Left lobe of liver (tissue), 2 donors: ENCODE results near the gene PASK. TPM values are rescaled to one million over a fixed set of nuclear protein-coding genes. Genes with fewer than 3 reads are reported as not detected.

ENCODE experiments used
- ATAC-seq: fragments of 200-7000 bp; cut with Tn5 transposase; one replicate; pipeline ENCODE4 v1.9.1; 2020; ENCODE audit warnings: mild to moderate bottlenecking, moderate library complexity
- DNase-seq: peaks from one replicate; pipeline ENCODE4 v3.0.0-alpha.2; 2020; ENCODE audit warnings: low spot score
- total RNA-seq: library from RNA; stranded (reverse); gene quantifications from one replicate; pipeline ENCODE4 v1.2.1, GENCODE V29; 2021
- donor health status: DM: no; HTN: no; CAD: no; lungs with moderate emphysema.
- donor health status: DM: no; HTN: yes; CAD: no.

Gene PASK
- total RNA-seq, 1 donor from 2014 or later = 5.0 TPM

DNA sequence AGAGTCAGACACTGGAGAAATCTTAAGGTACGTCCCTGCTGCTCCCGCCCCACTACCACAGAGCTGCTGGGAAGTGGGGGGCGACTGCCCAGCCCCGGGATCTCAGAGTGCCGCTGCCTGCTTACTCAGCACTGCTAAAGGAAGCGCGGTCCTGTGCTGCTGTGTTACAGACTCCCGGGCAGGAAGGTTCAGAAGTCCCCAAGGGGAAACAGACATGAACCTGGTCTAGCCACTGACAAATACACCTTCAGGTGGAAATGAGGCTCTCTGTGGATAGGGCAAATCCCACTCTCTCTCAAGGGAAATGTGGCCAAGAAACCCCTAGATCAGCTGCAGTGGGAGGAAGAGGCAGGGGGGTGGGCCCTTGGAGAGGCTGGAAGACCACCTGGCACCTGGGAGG lies 60.9 kb downstream of the PASK start:
- peak; percentile 40 for DNase-seq

DNA sequence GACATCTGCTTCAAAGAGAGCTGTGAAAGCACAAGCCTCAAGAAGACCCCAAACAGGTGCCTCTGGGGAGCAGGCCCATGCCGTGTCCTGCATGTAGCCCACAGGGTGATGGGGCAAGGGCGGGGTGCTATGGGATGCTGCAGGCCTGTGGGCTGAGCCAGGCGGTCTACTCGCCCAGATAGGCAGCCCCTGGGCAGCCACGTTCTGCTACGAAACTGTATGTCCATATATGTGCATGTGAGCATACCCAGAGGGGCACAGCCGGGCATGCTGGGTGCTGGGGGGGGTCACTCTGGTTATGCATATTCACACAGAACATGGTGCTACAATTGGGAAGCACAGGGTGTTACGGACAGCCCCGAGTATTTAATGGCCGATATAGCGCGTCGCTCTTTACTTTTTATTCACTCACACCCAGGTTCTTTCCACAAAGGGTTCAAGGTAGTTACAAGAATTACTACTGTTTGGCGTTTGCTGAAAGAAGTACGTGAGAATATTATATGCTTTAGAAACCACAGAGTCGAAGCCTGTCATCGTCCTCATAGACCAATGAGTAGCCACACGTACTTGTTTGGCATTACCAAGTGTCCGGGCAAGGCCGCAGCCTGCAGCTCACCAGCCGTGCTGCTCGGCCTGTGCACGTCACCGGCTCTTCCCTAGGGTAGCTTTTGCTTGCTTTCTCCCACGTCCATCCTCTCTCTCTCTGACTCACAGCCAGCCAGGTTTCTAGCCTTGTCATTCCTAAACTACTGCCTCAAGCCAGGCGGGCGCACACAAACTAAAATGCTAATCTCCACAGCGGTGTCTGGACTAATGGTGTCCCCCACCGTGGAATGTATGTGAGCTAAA lies 61.6 kb downstream of the PASK start:
- peak; percentile 35 for DNase-seq
- ATAC-seq = no peak

More for the DNA sequence above, 60.9 kb downstream of the PASK start:
- ATAC-seq = no peak

DNA sequence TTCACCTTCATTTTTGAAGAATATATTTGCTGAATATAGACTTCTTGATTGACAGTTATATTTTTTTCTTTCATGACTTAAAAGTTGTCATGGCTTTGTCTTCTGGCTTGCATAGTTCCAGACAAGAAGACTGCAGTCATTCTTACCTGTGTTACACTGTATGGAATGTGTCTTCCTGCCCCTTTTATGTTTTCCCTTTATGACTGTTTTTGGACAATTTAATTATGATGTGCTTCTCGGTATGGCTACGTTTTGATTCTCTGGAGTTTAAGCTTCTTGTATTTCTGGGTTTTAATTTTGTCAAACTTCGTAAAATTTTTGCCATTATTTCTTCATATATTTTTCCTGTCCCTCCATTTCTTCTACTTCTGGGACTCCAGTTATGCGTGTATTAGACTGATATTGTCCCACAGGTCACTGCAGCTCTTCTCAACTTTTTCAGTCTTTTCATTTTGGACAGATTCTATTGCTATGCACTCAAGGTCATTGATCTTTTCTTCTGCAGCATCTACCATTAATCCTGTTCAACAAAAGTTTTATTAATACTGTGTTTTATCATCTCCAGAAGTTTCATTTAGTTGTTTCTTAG lies 64.3 kb downstream of the PASK start:
- DNase-seq = no peak
- no peak for ATAC-seq

DNA sequence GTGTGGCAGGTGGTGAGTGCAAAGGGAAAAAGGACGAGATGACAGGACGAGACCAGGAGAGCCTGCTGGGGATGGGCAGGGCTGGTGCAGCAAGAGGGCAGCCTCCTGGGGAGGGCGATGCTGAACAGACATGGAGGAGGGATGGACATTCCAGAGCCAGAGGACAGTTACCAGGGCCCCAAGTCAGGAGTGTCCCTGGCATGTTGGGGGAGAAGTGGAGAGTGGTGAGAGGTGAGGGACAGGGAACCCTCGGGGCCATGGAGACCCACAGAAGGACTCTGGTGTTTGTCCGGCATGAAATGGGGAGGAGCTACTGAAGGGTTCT lies 66.2 kb downstream of the PASK start:
- DNase-seq (no peak), ATAC-seq (peak; percentile 3)

DNA sequence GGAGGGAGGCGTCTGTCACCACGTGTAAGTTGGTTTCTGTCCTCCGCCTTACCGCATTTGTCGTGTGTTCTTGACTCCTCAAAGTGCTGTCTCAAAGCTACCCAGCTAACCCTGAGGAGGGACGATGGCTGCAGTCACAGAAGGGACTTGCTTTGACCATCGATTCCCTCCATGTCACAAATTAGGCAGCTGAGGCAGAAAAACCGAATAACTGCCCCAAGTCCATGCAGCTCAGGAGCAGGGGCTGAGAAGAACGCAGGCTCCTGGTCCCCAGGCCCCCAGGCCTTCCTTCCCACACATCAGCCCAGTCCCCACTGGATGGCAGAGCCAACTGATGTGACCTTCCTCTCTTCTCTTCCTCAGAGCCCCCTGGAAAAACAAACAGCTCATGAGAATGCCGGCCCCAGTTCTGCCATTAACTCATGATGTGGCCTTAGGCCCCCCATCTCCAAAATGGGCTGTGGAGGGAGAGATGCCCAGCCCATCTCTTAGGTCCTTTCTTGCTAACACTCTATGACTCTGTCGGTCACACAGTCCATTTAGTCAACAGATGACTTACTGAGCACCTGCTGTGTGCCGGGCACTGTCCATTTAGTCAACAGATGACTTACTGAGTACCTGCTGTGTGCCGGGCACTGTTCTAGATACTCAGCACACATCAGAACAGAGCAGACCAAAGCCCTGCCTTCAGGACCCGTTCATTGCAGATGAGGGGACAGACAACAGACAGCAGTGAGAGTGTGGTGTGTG lies 66.8 kb downstream of the PASK start:
- DNase-seq (no peak), ATAC-seq (no peak)

DNA sequence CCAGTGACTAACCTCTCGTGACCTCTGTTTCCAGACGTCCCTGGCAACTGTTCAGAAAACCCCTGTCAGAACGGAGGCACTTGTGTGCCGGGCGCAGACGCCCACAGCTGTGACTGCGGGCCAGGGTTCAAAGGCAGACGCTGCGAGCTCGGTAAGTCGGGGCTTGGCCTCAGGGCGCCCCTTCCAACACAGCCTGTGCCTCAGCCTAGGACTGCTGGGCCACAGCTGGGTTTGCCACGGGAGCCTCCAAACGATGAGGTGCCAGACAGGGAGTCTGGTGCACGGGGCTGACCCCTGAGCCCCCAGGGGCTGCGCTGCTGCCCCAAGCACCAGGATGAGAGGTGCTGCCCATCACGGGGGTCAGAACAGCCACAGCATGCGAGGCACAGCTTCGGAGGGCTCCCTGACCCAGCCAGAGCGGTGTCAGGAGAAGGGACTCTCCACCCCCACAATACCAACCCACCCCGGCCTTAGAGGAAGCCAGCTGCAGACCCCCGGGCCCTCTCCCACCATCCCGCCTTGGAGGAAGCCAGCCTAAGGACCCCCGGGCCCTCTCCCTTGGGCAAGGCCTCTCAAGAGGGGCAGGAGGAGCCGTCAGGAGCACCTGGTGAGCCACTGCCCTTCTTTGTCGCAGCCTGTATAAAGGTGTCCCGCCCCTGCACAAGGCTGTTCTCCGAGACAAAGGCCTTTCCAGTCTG lies 67.5 kb downstream of the PASK start:
- no peak for DNase-seq
- ATAC-seq = peak; percentile 5

DNA sequence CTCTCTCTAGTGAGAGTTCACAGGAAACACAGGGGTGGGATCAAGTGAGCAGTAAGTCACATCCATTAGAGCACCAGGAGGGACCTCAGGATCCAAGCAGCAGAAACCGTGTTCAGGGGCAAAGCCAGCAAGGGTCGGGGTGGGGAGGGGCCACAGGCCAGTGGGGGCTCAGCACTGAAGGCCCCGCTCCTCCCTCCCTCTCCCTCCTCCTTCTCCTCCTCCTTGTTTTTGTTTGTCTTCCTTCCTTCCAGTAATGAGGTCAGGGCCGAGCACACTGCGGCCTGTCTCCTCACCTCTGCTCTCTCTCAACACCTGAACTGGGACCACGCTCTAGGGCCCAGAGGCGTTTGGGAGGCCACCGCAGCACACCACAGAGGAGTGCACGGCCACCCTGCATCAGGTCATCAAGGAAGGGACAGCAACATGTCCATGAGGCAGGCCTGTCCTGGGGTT lies 68.1 kb downstream of the PASK start:
- ATAC-seq = peak; percentile 9
- DNase-seq = no peak

DNA sequence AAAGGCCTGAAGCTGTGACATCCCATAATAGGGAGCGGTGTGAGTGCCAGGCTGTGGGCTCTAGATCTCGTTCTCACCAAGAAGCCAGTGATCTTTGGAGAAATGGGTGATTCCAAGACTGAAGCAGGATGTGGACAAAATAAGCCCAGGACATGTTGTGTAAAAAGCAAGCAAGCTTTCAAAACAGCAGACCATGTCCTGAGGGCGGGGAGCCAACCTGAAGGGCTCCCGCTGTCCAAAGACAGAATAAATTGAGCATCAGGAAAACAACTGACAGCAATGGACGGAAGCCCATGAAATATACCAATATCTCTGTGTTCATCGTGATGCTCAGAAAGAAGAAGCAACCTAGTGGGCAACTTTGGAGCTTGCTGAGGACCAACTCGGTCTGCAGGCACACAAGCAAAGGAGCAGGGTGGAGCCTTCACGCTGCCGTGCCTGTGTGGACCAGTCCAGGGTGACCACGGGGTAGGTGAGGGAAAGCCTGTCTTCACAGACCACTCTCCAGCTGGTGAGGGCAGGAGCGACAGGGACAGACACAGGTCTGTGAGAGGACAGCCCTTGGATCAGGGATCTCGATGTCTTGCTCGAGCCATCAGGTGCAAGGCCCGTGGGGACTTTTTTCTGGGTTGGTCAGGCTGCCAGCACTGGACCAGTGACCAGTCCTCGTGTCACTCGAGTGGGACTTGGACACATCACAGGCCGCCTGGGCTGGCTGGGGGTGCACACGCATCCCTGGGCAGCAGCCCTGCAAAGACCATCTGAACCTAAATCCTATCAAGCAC lies 68.7 kb downstream of the PASK start:
- ATAC-seq (peak; percentile 66), DNase-seq (no peak)

DNA sequence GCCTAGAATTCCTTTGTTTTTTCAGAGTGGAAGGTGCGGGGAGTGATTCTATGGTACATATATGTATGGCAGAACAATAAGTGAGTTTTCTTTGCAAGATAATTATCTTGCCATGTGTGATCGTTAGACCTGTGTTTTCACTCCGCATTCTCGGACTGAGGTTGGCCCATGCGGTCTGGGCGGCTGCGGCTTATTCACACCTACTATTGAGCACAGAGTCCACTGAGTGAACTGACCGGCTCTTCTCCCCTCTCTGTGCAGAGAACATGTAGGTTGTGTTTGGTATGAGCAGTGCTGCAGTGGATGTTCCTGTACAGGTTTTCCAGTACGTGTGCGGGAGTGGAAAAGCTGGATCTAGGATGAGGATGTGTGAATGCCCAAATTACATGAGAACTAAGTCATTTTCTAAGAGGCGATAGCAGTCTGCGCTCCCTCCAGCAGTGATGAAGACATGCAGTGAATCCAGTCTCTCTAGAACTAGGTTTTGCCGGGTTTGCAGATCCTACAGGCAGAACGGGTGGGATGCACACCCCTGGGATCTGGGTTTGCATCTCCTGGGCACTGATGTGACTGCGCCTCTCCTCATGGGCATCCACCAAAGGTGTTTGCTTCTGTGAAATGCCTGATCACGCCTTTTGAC lies 74.3 kb downstream of the PASK start:
- DNase-seq (no peak), ATAC-seq (no peak)

DNA sequence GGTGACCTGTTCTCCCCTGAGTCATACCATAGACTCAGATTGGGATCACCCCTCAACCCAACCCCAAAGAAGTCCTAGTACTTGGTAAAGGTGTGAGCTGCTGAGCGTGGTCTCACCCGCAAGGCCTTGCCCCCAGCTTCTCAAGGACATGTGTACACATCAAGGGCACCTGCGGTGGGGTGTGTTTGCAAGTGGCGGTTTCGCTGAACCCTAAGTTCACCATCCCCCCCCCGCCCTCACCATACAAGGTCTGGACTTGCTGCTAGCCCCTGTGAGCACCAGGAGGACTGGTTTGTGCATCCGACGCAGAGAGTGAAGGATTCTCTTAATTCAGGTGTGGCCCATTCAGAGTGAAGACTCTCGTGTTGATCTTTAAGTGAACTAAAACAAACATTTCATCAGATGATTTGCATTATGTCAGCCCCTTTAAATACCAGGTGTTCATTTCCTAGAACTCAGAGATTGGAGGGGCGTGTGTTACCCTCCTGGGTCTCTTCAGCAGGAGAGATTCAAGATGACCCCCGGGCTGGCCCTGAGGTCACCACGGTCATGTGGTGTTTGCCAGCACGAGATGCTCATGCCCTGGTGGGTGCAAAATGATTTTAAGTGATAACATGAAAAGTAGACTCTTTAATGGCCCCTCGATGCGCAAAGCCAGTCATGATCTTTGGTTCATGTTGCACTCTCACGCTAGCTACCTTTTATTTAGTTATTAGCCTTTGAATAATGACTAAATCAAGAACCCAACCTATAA lies 75.0 kb downstream of the PASK start:
- DNase-seq (no peak), ATAC-seq (no peak)

DNA sequence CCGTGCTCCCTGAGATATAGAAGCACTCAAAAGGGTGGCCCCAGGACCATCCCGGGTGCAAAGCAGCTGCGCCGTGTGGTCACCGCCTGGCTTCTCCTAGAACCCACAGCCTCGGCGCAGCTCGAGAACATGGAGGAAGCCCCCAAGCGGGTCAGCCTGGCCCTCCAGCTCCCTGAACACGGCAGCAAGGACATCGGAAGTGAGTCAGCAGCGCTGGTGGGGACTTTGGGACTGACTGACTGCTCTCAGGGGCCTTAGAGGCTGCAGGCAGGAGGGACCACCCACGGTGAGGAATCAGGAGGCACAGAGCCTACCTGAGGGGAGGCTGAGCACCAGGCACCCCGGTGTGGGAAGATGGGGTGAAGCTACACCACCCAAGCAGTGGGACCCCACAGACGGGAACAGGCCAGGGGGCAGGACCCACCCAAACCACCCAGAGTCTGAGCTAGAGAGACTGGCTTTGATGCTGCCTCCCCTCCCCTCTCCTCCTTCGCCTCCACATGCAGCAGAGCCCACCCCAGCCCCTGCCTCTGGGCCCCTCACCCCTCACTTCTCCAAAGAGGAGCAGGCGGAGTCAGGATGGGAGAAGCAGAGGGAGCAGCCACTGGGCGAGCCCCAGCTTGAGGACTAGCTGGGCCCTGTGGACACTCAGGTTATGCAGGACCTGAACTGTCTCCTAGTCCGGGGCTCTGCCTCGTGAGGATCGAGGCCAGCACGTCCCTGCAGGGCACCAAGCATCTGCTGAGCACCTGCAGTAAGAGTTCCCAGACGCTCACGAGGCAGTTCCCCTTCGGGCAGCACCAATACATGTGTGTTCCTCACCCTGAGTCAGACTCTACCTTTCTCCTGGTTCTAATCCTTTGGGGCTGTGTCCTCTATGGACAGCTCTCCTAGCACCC lies 75.9 kb downstream of the PASK start:
- DNase-seq (no peak), ATAC-seq (no peak)

DNA sequence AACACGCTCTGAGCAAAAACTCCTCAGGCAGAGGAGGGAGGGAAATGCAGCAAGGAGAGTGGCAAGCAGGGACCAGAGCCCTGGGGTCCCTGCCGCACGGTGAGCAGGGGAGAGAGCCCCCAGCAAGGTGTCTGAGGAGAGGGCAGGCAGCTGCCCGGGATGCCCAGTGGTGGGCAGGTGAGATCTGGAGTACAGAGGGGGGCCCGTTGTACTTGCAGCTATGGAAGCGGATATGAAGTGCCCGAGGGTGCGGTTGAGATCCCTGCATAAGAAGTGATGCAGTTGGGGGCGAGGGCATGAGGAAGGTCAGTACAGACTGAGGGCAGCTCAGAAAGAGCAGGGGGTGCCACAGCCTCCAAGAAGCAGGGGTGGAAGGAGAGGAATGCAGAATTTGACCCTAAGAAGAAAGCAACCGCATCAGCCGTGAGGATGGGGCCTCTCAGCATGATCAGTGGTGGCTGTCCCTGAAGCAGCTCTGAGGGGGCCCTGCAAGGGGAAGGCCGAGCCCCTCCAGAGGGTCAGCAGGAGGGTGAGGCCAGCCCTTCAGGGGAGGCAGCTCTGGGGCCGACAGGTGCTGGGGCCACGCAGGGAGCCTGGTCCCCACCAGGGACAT lies 76.6 kb downstream of the PASK start:
- no peak for ATAC-seq
- DNase-seq = no peak

DNA sequence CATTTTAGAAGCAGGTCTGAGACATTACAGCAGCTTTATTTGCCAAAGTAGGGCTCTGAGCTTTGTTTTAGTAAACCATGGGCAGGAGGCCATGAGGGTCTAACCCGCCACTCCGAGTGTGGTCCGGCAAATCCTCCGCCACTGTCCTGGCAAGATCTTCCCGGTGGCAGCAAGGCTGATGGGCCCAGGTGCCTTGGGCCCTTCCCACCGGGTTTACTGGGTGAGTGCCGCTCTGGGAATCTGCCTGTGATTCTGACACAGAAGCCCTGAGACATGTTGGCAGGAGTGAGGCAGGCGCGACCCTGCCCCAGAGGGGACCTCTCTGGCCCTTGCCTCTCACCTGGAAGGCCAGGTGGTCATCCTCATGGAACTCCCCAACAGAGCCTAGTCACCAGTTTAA lies 77.1 kb downstream of the PASK start:
- ATAC-seq (no peak), DNase-seq (no peak)

DNA sequence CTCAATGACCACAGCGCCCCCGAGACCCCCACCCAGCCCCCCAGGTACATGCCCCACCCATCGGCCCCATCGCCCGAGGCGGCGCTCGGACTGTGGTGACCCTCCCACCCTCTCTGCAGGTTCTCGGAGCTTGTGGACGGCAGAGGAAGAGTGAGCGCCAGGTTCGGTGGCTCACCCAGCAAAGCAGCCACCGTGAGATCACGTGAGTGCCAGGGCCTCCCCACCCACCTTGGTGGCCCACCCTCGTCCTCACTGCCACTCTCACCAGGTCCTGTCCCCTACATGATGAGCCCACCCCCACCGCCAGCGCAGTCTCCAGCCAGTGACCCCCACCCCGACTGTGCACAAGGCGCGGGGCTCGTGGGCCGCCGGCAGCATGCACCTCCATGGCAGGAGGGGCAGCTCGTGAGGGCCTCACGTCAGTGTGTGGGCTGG lies 77.6 kb downstream of the PASK start:
- DNase-seq = no peak

DNA sequence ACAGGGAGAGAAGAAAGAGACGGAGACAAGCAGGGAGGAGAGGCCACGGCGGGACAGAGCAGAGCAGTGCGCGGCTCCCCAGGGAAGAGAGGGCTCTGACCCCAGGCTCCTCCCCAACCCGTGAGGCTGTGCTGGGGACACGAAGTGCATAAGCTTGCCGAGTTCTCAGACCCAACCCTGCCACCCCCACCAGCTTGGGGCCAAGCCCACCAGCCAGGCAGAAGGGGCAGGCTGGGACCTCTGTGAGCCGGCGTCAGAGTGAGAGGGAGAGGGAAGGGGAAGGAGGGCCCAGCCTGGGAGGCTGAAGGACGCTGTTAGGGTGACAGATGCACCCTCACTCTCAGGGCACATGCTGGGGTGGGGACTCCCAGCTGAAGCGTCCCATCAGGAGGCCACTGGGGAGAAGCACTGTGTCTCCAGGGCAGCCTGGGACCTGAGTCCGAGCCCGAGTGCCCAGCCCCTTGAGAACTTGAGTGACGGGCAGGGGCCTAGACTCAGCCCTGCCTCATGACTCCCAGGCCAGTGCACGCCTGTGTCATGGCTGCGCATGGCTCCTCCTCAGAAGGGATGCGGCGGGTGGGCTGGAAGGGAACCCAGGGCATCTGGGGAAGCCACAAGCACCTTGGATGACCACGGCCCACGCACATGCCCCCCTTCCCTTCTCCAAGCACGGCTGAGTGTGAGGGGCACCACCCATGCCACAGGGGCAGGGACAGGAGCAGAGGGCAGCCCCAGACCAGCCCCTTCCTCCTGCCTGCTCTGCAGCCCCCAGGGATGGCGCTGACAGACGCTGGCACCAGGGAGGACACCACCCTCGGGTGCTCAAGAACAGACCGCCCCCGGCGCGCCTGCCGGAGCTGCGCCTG lies 78.2 kb downstream of the PASK start:
- DNase-seq (no peak), ATAC-seq (no peak)

More for the DNA sequence above, 77.6 kb downstream of the PASK start:
- no peak for ATAC-seq

DNA sequence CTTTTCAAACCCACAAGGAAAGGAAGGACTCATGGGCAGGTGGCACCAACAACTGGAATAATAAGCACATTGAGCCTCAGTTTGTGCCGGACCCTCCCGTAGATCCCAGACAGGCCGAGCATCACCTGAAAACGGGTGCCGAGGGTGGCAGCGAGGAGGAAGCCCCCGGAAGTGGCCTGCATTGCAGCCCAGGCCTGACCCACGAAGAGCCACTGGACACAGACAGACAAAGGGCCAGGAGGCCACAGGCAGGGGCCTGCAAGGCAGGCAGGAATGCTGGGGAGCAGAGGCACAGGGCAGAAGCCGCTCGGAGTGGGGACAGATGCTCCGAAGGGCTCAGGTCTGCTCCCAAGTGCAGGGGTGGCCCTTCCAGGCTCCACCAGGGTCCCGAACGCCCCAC lies 78.9 kb downstream of the PASK start:
- no peak for DNase-seq
- ATAC-seq = no peak

DNA sequence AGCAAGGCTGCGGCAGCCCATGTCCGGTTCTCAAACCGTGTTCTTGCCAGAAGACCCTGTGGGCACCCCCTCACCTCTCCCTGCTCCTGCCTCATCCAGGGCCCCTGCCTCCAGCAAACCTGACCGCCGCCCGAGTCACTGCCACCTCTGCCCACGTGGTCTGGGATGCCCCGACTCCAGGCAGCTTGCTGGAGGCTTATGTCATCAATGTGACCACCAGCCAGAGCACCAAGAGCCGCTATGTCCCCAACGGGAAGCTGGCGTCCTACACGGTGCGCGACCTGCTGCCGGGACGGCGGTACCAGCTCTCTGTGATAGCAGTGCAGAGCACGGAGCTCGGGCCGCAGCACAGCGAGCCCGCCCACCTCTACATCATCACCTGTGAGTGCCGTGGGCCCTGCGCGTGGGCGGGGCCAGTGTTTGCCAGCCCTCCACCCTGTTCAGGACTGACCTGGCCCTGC lies 79.4 kb downstream of the PASK start:
- ATAC-seq = no peak

More for the DNA sequence above, 79.4 kb downstream of the PASK start:
- no peak for DNase-seq
